A549 treated with AZD9567 at 1 μM for 4 hours (cell line): ENCODE results near the gene DLX1. TPM values are rescaled to one million over a fixed set of nuclear protein-coding genes. Genes with fewer than 3 reads are reported as not detected.

Experiments
- total RNA-seq: library from RNA; stranded (reverse); fragments of 200-300 nt; extraction: Qiagen RNA extraction; gene quantifications from 5 replicates; pipeline ENCODE4 v1.2.3, GENCODE V29; 2022; ENCODE audit not compliant: insufficient read depth

Gene DLX1
- total RNA-seq = 2.9 to 4.7 TPM (median 3.8 TPM) in 5 replicates

GRCh38 chr2:172085460-172086159 is at the start of gene DLX1:
TSS of gene DLX1 (plus strand) at chr2:172085507. CDS start at chr2:172085678, 171 bp downstream.

GRCh38 chr2:172102391-172103359 is 17.4 kb downstream of the DLX1 start, which contains the start of gene DLX2:
TSS of gene DLX2 (minus strand) at chr2:172102900. CDS start at chr2:172102538, 362 bp downstream.

Other genes starting within 250 kb of the DLX1 start
- gene SLC25A12, start 191.3 kb upstream of the DLX1 start, total RNA-seq = 12.9 to 23.5 TPM (median 13.7 TPM) in 5 replicates
- gene HAT1, start 163.0 kb upstream of the DLX1 start, total RNA-seq = 67.2 to 81.9 TPM (median 72.7 TPM) in 5 replicates
- gene METAP1D, start 85.6 kb upstream of the DLX1 start, total RNA-seq = 2.0 to 4.2 TPM (median 2.2 TPM) in 5 replicates
- 0.49 to 0.79 TPM (median 0.56 TPM) in 4 of 5 replicates, not detected in the other for gene DLX2, start 17.4 kb downstream of the DLX1 start, total RNA-seq